Measurements from ENCODE around the gene LUC7L. TPM values are rescaled to one million over a fixed set of nuclear protein-coding genes. Genes with fewer than 3 reads are reported as not detected.

Gene LUC7L
- total RNA-seq, 1 donor from 2014 or later: 53.0 TPM

DNA sequence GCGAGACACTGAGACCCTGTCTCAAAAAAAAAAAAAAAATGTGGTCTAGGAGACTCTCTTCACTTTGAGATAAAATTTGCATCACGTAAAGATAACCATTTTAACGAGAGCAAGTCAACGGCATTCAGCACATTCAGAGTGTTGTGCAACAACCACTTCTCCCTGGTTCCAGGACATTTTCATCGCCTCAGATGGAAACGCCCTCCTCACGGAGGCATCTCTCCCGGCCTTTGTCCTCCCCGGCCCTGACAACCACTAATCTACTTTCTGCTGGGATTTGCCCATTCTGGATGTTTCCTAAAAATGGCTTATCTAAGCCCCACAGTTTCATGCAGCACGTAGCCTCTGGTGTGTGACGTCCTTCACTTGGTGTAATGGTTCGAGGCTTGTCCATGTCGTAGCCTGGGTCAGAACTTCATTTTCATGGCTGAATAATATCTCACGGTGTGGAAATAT is 84.4 kb downstream of the LUC7L start:
- H3K36me3 ChIP-seq: no peaks in the 10 kb centered on the region
- no peak overlapping the region for H3K27ac ChIP-seq
- TF ChIP-seq, protein P1, sequence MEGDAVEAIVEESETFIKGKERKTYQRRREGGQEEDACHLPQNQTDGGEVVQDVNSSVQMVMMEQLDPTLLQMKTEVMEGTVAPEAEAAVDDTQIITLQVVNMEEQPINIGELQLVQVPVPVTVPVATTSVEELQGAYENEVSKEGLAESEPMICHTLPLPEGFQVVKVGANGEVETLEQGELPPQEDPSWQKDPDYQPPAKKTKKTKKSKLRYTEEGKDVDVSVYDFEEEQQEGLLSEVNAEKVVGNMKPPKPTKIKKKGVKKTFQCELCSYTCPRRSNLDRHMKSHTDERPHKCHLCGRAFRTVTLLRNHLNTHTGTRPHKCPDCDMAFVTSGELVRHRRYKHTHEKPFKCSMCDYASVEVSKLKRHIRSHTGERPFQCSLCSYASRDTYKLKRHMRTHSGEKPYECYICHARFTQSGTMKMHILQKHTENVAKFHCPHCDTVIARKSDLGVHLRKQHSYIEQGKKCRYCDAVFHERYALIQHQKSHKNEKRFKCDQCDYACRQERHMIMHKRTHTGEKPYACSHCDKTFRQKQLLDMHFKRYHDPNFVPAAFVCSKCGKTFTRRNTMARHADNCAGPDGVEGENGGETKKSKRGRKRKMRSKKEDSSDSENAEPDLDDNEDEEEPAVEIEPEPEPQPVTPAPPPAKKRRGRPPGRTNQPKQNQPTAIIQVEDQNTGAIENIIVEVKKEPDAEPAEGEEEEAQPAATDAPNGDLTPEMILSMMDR (IDR thresholded peaks at IDR 0.05): no peak
- H3K4me3 ChIP-seq: no peak overlapping the region
- intact Hi-C loops (cut with DNase I): no loop called here
- H3K27me3 ChIP-seq: no peaks in the 10 kb centered on the region
- DNase-seq (ENCODE audit: low spot score in 2 of 2): no peak
- H3K4me1 ChIP-seq: no peaks in the 10 kb centered on the region
- H3K9me3 ChIP-seq: no peaks in the 10 kb centered on the region

DNA sequence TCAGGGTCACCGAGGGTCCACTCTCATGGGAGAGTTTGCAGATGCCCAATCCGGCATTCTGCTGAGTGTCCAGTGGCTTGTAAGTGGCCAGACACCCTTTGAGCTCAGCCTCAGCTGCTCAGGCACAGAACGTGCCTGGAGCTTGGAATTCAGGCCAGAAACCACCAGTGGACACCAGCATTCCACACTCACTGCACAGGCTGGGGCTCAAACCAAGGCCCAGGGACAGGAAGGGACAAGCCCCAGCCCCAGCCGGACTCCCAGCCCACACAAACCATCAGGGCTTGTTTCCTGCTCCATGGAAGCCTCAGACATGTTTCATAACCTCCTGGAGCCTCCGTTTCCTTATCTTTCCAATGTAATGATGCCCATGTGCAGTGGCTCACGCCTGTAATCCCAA is 85.8 kb downstream of the LUC7L start:
- no peaks in the 10 kb centered on the region for H3K36me3 ChIP-seq
- no peaks in the 10 kb centered on the region for H3K27me3 ChIP-seq
- intact Hi-C loops (cut with DNase I): no loop called here
- H3K27ac ChIP-seq: no peak overlapping the region
- TF ChIP-seq, protein P1 (IDR thresholded peaks at IDR 0.05): no peak
- H3K4me1 ChIP-seq: no peaks in the 10 kb centered on the region
- no peak overlapping the region for H3K4me3 ChIP-seq
- DNase-seq (ENCODE audit: low spot score in 2 of 2): no peak
- H3K9me3 ChIP-seq: no peaks in the 10 kb centered on the region

DNA sequence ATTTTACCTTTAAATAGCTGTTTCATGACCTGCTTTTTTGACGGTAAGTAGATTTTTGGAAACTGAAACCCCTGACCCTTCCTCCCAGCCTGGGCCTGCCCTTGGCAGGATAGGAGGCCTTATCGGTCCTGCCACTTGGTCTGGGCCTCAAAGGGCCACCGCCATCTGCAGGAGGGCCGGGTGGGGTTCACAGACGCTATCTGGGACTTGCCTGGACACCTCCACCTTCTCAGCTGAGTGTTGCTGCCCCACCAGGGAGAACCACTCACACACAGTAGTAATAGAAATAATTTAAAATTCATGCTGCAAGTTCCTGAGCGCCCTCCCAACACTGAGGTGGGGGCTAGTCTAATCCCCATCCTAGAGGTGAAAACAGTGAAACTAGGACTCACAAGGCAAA is 86.2 kb downstream of the LUC7L start:
- Histone ChIP-seq H3K27me3 (no peaks in the 10 kb centered on the region), H3K27ac (no peak overlapping the region), H3K36me3 (no peaks in the 10 kb centered on the region), H3K4me3 (no peak overlapping the region), H3K9me3 (no peaks in the 10 kb centered on the region), H3K4me1 (no peaks in the 10 kb centered on the region)
- TF ChIP-seq, protein P1 (IDR thresholded peaks at IDR 0.05): no peak
- intact Hi-C loops (cut with DNase I): no loop called here
- DNase-seq (ENCODE audit: low spot score in 2 of 2): no peak

DNA sequence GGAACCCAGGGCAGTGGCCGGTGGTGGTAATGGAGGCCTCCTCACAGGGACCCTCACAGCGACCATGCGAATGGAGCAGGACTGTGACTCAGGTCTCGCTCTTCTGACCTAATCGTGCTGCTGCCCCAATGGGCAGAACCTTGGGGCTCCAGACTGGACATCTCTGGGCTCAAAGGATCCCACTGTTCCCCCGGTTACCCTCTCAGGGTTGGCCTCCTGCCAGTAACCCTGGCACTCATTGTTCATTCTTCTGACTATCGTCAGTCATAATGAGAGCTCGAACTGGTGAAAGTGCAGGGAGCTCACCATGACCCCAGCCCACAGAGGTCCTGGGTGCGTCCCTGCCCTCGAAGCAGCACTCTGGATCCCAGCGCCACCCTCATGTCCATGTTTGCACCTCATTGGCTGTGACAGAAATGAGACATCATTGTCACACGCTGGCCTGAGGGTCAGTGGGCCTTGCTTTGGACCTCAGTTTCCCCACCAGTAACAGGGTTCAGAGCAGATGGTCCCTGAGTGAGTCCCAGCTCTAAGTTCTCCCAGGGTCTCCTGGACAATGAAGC is 86.8 kb downstream of the LUC7L start:
- Histone ChIP-seq H3K36me3 (no peaks in the 10 kb centered on the region), H3K27me3 (no peaks in the 10 kb centered on the region), H3K4me3 (no peak overlapping the region), H3K9me3 (no peaks in the 10 kb centered on the region), H3K27ac (no peak overlapping the region), H3K4me1 (peaks cover 0 to 2% of the 10 kb centered on the region in 2 donors)
- TF ChIP-seq, protein P1 (IDR thresholded peaks at IDR 0.05): no peak
- no peak for DNase-seq (ENCODE audit: low spot score in 2 of 2)
- intact Hi-C loops (cut with DNase I): no loop called here

DNA sequence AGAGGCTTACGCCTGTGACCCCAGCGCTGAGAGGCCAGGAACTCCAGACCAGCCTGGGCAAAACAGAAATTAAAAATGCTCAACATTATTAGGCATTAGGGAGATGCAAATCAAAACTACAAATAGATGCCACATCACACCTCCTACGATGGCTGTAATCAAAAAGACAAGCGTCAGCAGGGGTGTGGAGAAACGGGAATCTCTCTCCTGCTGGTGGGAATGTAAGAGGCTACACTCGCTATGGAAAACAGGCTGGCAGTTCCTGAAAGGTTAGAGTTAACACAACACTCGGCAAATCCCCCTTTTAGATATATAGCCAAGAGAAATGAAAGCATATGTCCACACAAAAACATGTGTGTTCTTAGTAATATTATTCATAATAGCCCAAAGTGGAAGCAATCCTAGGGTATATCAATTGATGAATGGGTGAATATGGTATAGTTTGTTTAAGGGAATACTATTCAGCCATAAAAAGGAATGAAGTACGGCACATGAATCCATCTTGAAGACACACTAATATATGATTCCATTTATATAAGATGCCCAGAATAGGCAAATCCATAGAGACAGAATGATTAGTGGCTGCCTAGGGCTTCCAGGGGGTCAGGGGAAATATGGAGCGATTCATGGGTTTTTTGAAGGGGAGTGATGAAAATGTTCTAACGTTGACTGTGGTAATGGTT is 88.9 kb downstream of the LUC7L start:
- TF ChIP-seq, protein P1 (IDR thresholded peaks at IDR 0.05): no peak
- intact Hi-C loops (cut with DNase I): no loop called here
- DNase-seq (ENCODE audit: low spot score in 2 of 2): no peak

More for the DNA sequence above, 88.9 kb downstream of the LUC7L start:
- Histone ChIP-seq H3K4me1 (peaks cover 0 to 4% of the 10 kb centered on the region in 2 donors), H3K36me3 (no peaks in the 10 kb centered on the region), H3K27ac (no peak overlapping the region), H3K4me3 (no peak overlapping the region), H3K9me3 (no peaks in the 10 kb centered on the region), H3K27me3 (no peaks in the 10 kb centered on the region)

Other genes with a start within 250 kb of the LUC7L start
- gene POLR3K, start 175.8 kb downstream of the LUC7L start, total RNA-seq: not detected
- gene SNRNP25, start 175.6 kb downstream of the LUC7L start, total RNA-seq: not detected
- gene RHBDF1, start 156.8 kb downstream of the LUC7L start, total RNA-seq: 146 TPM
- gene MPG, start 151.2 kb downstream of the LUC7L start, total RNA-seq: 406 TPM
- 24.9 TPM for gene NPRL3, start 90.8 kb downstream of the LUC7L start, total RNA-seq
- gene HBZ, start 76.8 kb downstream of the LUC7L start, total RNA-seq: not detected
- gene HBM, start 63.5 kb downstream of the LUC7L start, total RNA-seq: not detected
- 4,439 TPM for gene HBA2, start 56.6 kb downstream of the LUC7L start, total RNA-seq
- 585 TPM for gene HBA1, start 52.8 kb downstream of the LUC7L start, total RNA-seq
- gene HBQ1, start 49.0 kb downstream of the LUC7L start, total RNA-seq: not detected
- gene FAM234A, start 5.4 kb upstream of the LUC7L start, total RNA-seq: 67.7 TPM
- gene RGS11, start 46.5 kb upstream of the LUC7L start, total RNA-seq: 32.6 TPM
- not detected for gene ARHGDIG, start 51.1 kb upstream of the LUC7L start, total RNA-seq
- not detected for gene PDIA2, start 53.7 kb upstream of the LUC7L start, total RNA-seq
- gene AXIN1, start 123.3 kb upstream of the LUC7L start, total RNA-seq: 27.6 TPM
- gene MRPL28, start 141.1 kb upstream of the LUC7L start, total RNA-seq: 47.8 TPM
- gene PGAP6, start 152.5 kb upstream of the LUC7L start, total RNA-seq: 47.6 TPM
- gene NME4, start 167.8 kb upstream of the LUC7L start, total RNA-seq: 66.0 TPM
- 44.0 TPM for gene DECR2, start 172.4 kb upstream of the LUC7L start, total RNA-seq
- gene RAB11FIP3, start 196.2 kb upstream of the LUC7L start, total RNA-seq: 47.0 TPM